Adrenal gland (tissue), 5 donors: ENCODE results near the gene ARFGAP3.

Experiments used
- CTCF ChIP-seq, 6 experiments: fragments of 450-650 bp in 4 of 6; fragments of 200-600 bp in 2 of 6; sonication (generic) in 1 of 6; IDR thresholded peaks; 1 replicate in 5 of 6; 2 replicates in 1 of 6; pipeline versions ENCODE4 v1.5.1 to v1.8.0; 2016 to 2021; ENCODE audit warnings: antibody characterized with exemption in 6 of 6, mild to moderate bottlenecking in 2 of 6, moderate library complexity in 1 of 6
- POLR2A ChIP-seq, 2 donors: fragments of 450-650 bp; IDR thresholded peaks; one replicate each; pipeline ENCODE4 v1.6.1; 2017; ENCODE audit warnings: antibody characterized with exemption in 2 of 2, mild to moderate bottlenecking in 2 of 2, moderate library complexity in 1 of 2
- donor health status: DM: no; HTN: no; CAD: no.

- no peak for TF ChIP-seq CTCF (IDR thresholded peaks at IDR 0.05)
- TF ChIP-seq POLR2A (IDR thresholded peaks at IDR 0.05) = no peak
Measured at GRCh38 chr22:42881298-42881697, 24.2 kb upstream of the ARFGAP3 start.
